ENCODE results near the gene WDR47. TPM values are rescaled to one million over a fixed set of nuclear protein-coding genes. Genes with fewer than 3 reads are reported as not detected.

Gene WDR47
- total RNA-seq, 1 experiment from 2014 or later, result 9.3 TPM

GRCh38 chr1:109079240-109079622 is 37.3 kb upstream of the WDR47 start:
- CTCF ChIA-PET, result interaction anchor here (1.4 kb wide), 1 partner anchor 21 kb away, joined by 4 read pairs; no protein-coding TSS in a partner anchor
- H3K36me3 ChIP-seq (ENCODE audit: control insufficient read depth in 1 of 2, insufficient read depth in 2 of 2, low read length in 2 of 2), result no peaks in the 10 kb centered on the region
- peak overlapping the region; percentile 21 to 29 for H3K4me3 ChIP-seq (replicated peaks in 1 of 2; ENCODE audit: low read depth in 1 of 2, low read length in 2 of 2)
- ATAC-seq (no peak), DNase-seq (ENCODE audit: low read depth, low spot score) (no peak)
- H3K79me2 ChIP-seq (ENCODE audit: insufficient read depth, low read length), result peaks cover 13% of the 10 kb centered on the region
- no peaks in the 10 kb centered on the region for H3K27me3 ChIP-seq (ENCODE audit: insufficient read depth, low read length)
- TF ChIP-seq CBX3 (IDR thresholded peaks at IDR 0.05; ENCODE audit: low read depth) (no peak), SP1 (IDR thresholded peaks at IDR 0.05; ENCODE audit: low read depth) (no peak), YY1 (IDR thresholded peaks at IDR 0.05; ENCODE audit: extremely low read depth, insufficient replicate concordance, low read depth, low read length) (no peak), ZBTB33 (IDR thresholded peaks at IDR 0.05; ENCODE audit: extremely low read depth, insufficient replicate concordance, low read length) (no peak), POLR2AphosphoS5 (IDR thresholded peaks at IDR 0.05; ENCODE audit: low read depth, low read length) (no peak), ATF3 (IDR thresholded peaks at IDR 0.05) (no peak), REST (IDR thresholded peaks at IDR 0.05; ENCODE audit: low read depth) (no peak), ELF1 (IDR thresholded peaks at IDR 0.05; ENCODE audit: borderline replicate concordance, low read depth) (no peak), MAX (IDR thresholded peaks at IDR 0.05) (no peak), RAD21 (IDR thresholded peaks at IDR 0.05; ENCODE audit: low read depth) (no peak), POLR2A (IDR thresholded peaks at IDR 0.05; ENCODE audit: borderline replicate concordance, extremely low read depth, insufficient read depth, insufficient read length) (no peak), EZH2 (IDR thresholded peaks at IDR 0.05) (no peak)
- no peak overlapping the region for H2AFZ ChIP-seq (ENCODE audit: low read depth, low read length, poor library complexity, severe bottlenecking)
- no peaks in the 10 kb centered on the region for H3K9me3 ChIP-seq (ENCODE audit: control insufficient read depth in 1 of 2, insufficient read depth in 1 of 2, low read depth in 1 of 2, low read length in 2 of 2)
- peak overlapping the region; percentile 59 for H3K9ac ChIP-seq (ENCODE audit: low read length)
- H3K9me2 ChIP-seq (ENCODE audit: insufficient read depth), result no peaks in the 10 kb centered on the region
- peak overlapping the region; percentile 70; the same call in 1 of the 2 replicates for H3K27ac ChIP-seq (ENCODE audit: low read depth, low read length)
- no peaks in the 10 kb centered on the region for H4K20me1 ChIP-seq (ENCODE audit: insufficient read depth)
- peak overlapping the region; percentile 77 for H3K4me2 ChIP-seq (ENCODE audit: low read length)
- RAD21 ChIA-PET (ENCODE audit: low non-redundant PET in 1 of 2, low total read pairs in 2 of 2, uncharacterized antibody in 2 of 2, unreplicated experiment in 2 of 2), result no interaction called here
- H3K4me1 ChIP-seq (ENCODE audit: control insufficient read depth in 1 of 2, insufficient read depth in 2 of 2, low read length in 2 of 2), result peaks cover 21 to 29% of the 10 kb centered on the region in 2 experiments
- POLR2A ChIA-PET, result interaction anchor here (1.8 kb wide), 1 partner anchor 21 kb away, joined by 11 read pairs; no protein-coding TSS in a partner anchor
- intact Hi-C loops (cut with micrococcal nuclease), result no loop called here
- BruUV-seq (replicated peaks), result no TSS peak
